ENCODE data around the gene VPS18. TPM values are rescaled to one million over a fixed set of nuclear protein-coding genes. Genes with fewer than 3 reads are reported as not detected.
"Not testable (repeated sequence)": the region's sequence is repeated elsewhere in the genome, so short reads cannot be mapped to it uniquely, and the experiment has no call there.

The VPS18 gene
- total RNA-seq, 1 donor from 2014 or later: 36.7 TPM

GRCh38 chr15:40859206-40859851 lies 34.9 kb upstream of the VPS18 start:
- Mint-ChIP-seq H3K9me3 (ENCODE audit: unreplicated experiment) (no peaks in the 10 kb centered on the region), H3K36me3 (ENCODE audit: unreplicated experiment) (no peaks in the 10 kb centered on the region), H3K27me3 (ENCODE audit: unreplicated experiment) (no peaks in the 10 kb centered on the region), H3K27ac (ENCODE audit: unreplicated experiment) (no peak overlapping the region), H3K4me3 (ENCODE audit: unreplicated experiment) (no peak overlapping the region), H3K4me1 (ENCODE audit: unreplicated experiment) (peaks cover 14% of the 10 kb centered on the region)
- peak; percentile 92 for DNase-seq (ENCODE audit: extremely low spot score, unreplicated experiment)
- TF ChIP-seq CTCF (IDR thresholded peaks at IDR 0.05): peak; percentile 82

- H3K36me3 Mint-ChIP-seq (ENCODE audit: unreplicated experiment); H3K4me3 Mint-ChIP-seq (ENCODE audit: unreplicated experiment); H3K9me3 Mint-ChIP-seq (ENCODE audit: unreplicated experiment); H3K27me3 Mint-ChIP-seq (ENCODE audit: unreplicated experiment); DNase-seq (ENCODE audit: extremely low spot score, unreplicated experiment); H3K27ac Mint-ChIP-seq (ENCODE audit: unreplicated experiment): not testable (repeated sequence)
- peaks cover 24% of the 10 kb centered on the region for H3K4me1 Mint-ChIP-seq (ENCODE audit: unreplicated experiment)
These were observed 33.1 kb upstream of the VPS18 start for GRCh38 chr15:40861147-40861546.

- Mint-ChIP-seq H3K27me3 (ENCODE audit: unreplicated experiment) (no peaks in the 10 kb centered on the region), H3K9me3 (ENCODE audit: unreplicated experiment) (no peaks in the 10 kb centered on the region), H3K27ac (ENCODE audit: unreplicated experiment) (no peak overlapping the region), H3K4me1 (ENCODE audit: unreplicated experiment) (peaks cover 17% of the 10 kb centered on the region), H3K36me3 (ENCODE audit: unreplicated experiment) (no peaks in the 10 kb centered on the region), H3K4me3 (ENCODE audit: unreplicated experiment) (no peak overlapping the region)
- no peak for TF ChIP-seq CTCF (IDR thresholded peaks at IDR 0.05)
- DNase-seq (ENCODE audit: extremely low spot score, unreplicated experiment): no peak
These were observed 30.5 kb upstream of the VPS18 start for GRCh38 chr15:40863660-40864270.

- H3K27me3 Mint-ChIP-seq (ENCODE audit: unreplicated experiment): peaks cover 4% of the 10 kb centered on the region
- no peaks in the 10 kb centered on the region for H3K9me3 Mint-ChIP-seq (ENCODE audit: unreplicated experiment)
- DNase-seq (ENCODE audit: extremely low spot score, unreplicated experiment): no peak
- no peak for TF ChIP-seq CTCF (IDR thresholded peaks at IDR 0.05)
- H3K4me1 Mint-ChIP-seq (ENCODE audit: unreplicated experiment): peaks cover 17% of the 10 kb centered on the region
- H3K27ac Mint-ChIP-seq (ENCODE audit: unreplicated experiment): no peak overlapping the region
- H3K4me3 Mint-ChIP-seq (ENCODE audit: unreplicated experiment): no peak overlapping the region
- H3K36me3 Mint-ChIP-seq (ENCODE audit: unreplicated experiment): no peaks in the 10 kb centered on the region
These were observed 27.1 kb upstream of the VPS18 start for GRCh38 chr15:40867199-40867598.

- Mint-ChIP-seq H3K4me3 (ENCODE audit: unreplicated experiment) (no peak overlapping the region), H3K36me3 (ENCODE audit: unreplicated experiment) (no peaks in the 10 kb centered on the region), H3K4me1 (ENCODE audit: unreplicated experiment) (peaks cover 20% of the 10 kb centered on the region), H3K9me3 (ENCODE audit: unreplicated experiment) (no peaks in the 10 kb centered on the region), H3K27me3 (ENCODE audit: unreplicated experiment) (peaks cover 6% of the 10 kb centered on the region), H3K27ac (ENCODE audit: unreplicated experiment) (no peak overlapping the region)
- DNase-seq (ENCODE audit: extremely low spot score, unreplicated experiment): no peak
- no peak for TF ChIP-seq CTCF (IDR thresholded peaks at IDR 0.05)
These were observed 24.6 kb upstream of the VPS18 start for GRCh38 chr15:40869686-40870085.

Data from osteocyte (in vitro differentiated cells).